ENCODE results near the gene ACER1.

- no peak for TF ChIP-seq CTCF (IDR thresholded peaks at IDR 0.05 in 4 of 5, conservative IDR thresholded peaks at IDR 0.05 in 1 of 5)
- no peak for TF ChIP-seq POLR2A (IDR thresholded peaks at IDR 0.05)
Measured at GRCh38 chr19:6362351-6362801, 29.0 kb upstream of the ACER1 start.
